ENCODE data around the gene MKS1. TPM values are rescaled to one million over a fixed set of nuclear protein-coding genes. Genes with fewer than 3 reads are reported as not detected.

Gene MKS1
- total and polyA plus RNA-seq, 2 of the 8 experiments (the other 6 are each of a cell fraction or from before 2014, with no cell fraction given), result 12.0 to 21.7 TPM

DNA sequence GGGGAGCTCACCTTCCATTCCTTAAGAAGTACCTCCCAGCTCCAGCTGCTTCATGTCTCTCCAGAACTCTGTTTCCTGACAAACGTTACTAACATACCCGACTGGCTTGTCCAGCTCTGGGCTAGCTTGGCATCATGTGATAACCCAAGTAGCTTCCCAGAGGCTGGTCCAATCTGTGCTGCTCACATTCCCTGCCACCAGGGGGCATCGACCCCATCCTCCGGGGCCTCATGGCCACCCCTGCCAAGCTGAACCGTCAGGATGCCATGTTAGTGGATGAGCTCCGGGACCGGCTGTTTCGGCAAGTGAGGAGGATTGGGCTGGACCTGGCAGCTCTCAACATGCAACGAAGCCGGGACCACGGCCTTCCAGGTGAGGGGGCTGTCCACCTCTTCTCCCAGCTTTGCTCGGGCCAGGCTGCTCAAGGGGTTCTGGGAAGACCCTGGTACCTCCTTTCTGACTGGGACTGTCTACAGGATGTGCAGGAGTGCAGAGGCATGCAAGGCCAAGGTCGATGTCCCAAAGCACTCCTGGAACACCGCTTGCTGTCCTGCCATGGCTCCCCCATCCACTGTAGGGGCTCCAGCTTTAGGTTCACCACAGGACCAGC is 18.9 kb downstream of the MKS1 start:
- no peak overlapping the region for H2BK15ac ChIP-seq (ENCODE audit: low read length)
- H2BK12ac ChIP-seq (ENCODE audit: low read depth, low read length), result peak overlapping the region; percentile 60; the same call in 1 of the 2 replicates
- H3K14ac ChIP-seq (ENCODE audit: insufficient read length), result no peak overlapping the region
- peak overlapping the region; percentile 29 for H2BK20ac ChIP-seq (ENCODE audit: low read length)
- no peaks in the 10 kb centered on the region for H4K20me1 ChIP-seq (replicated peaks in 1 of 2; ENCODE audit: control insufficient read depth in 1 of 2, insufficient read depth in 2 of 2, low read length in 2 of 2)
- H4K8ac ChIP-seq (ENCODE audit: extremely low read depth, insufficient read depth, low read length), result no peak overlapping the region
- H3K56ac ChIP-seq (replicated peaks; ENCODE audit: insufficient read length, low read depth, low read length), result no peak overlapping the region
- no peaks in the 10 kb centered on the region for H3K23me2 ChIP-seq (ENCODE audit: low read depth, low read length)
- H2AK5ac ChIP-seq (ENCODE audit: low read depth, low read length), result no peak overlapping the region
- 71% methylated on average over 14 of the region's 14 CpGs; no CpG with 5 or more reads in 1 of the 2 experiments for WGBS, 2 experiments (ENCODE audit: extremely low coverage in 1 of 2, insufficient coverage in 1 of 2, insufficient read length in 1 of 2, insufficient replicate concordance in 2 of 2, low coverage in 1 of 2, low lambda C conversion rate in 2 of 2, missing lambda C conversion rate in 1 of 2)
- H3K79me2 ChIP-seq (ENCODE audit: control insufficient read depth in 1 of 2, insufficient read depth in 2 of 2, low read length in 2 of 2), result no peaks in the 10 kb centered on the region
- H2BK120ac ChIP-seq (replicated peaks; ENCODE audit: low read depth, low read length), result no peak overlapping the region
- H3K23ac ChIP-seq (ENCODE audit: insufficient read length), result no peak overlapping the region
- H3K79me1 ChIP-seq (ENCODE audit: low read depth, low read length), result no peaks in the 10 kb centered on the region
- H3K27ac ChIP-seq (ENCODE audit: low read depth, low read length), result no peak overlapping the region
- H3K4ac ChIP-seq (replicated peaks; ENCODE audit: insufficient read length, low read depth, low read length), result peak overlapping the region; percentile 15
- H4K91ac ChIP-seq (replicated peaks; ENCODE audit: insufficient read length, low read length), result no peak overlapping the region
- H3K4me2 ChIP-seq (ENCODE audit: insufficient read depth in 1 of 2, low read depth in 2 of 2, low read length in 2 of 2), result no peak overlapping the region
- H3K9me3 ChIP-seq (ENCODE audit: insufficient read depth in 2 of 2, low read depth in 1 of 2, low read length in 1 of 2), result no peaks in the 10 kb centered on the region
- no peaks in the 10 kb centered on the region for H3K4me1 ChIP-seq (replicated peaks in 1 of 4; ENCODE audit: control insufficient read depth in 3 of 4, insufficient read depth in 4 of 4, low read length in 3 of 4)
- H3K36me3 ChIP-seq (ENCODE audit: control insufficient read depth in 2 of 4, insufficient read depth in 4 of 4, low read length in 3 of 4), result no peaks in the 10 kb centered on the region
- CTCF ChIA-PET (ENCODE audit: partially characterized antibody), result interaction anchor here (0.6 to 7.6 kb wide), 34 partner anchors 9 to 1788 kb away, joined by 3 to 127 read pairs (median 4); partner anchors contain the start of genes EPX, LPO, MKS1 and MTMR4
- no peak for FAIRE-seq
- H2BK5ac ChIP-seq (ENCODE audit: low read depth, low read length), result no peak overlapping the region
- POLR2A ChIA-PET (ENCODE audit: partially characterized antibody), result interaction anchor here (1.5 to 1.9 kb wide), 2 partner anchors 9 to 19 kb away, joined by 3 to 6 read pairs; partner anchors contain the start of gene MKS1
- H4K5ac ChIP-seq (ENCODE audit: insufficient read length, low read depth, low read length), result no peak overlapping the region
- no peaks in the 10 kb centered on the region for H3K27me3 ChIP-seq (replicated peaks in 1 of 4; ENCODE audit: control insufficient read depth in 3 of 4, extremely low read depth in 1 of 4, insufficient read depth in 3 of 4, low read length in 3 of 4)
- no peak overlapping the region for H3K9ac ChIP-seq (replicated peaks in 1 of 4; ENCODE audit: extremely low read depth in 1 of 4, low read depth in 3 of 4, low read length in 3 of 4)
- peak overlapping the region; percentile 73; the same call in 1 of the 2 replicates for H2AFZ ChIP-seq (ENCODE audit: low read length)
- no peak overlapping the region for H3K4me3 ChIP-seq (ENCODE audit: extremely low read depth in 1 of 4, insufficient read depth in 2 of 4, low read depth in 3 of 4, low read length in 4 of 4)
- peak; percentile 27 to 89 for DNase-seq (ENCODE audit: low read depth in 1 of 2, low spot score in 2 of 2)
- no peak overlapping the region; the same call in 1 of the 2 replicates for H3K18ac ChIP-seq (ENCODE audit: extremely low read depth, low read length)
- TF ChIP-seq POU5F1 (IDR thresholded peaks at IDR 0.05; ENCODE audit: low read depth, low read length) (no peak), HDAC2 (IDR thresholded peaks at IDR 0.05; ENCODE audit: borderline replicate concordance in 1 of 2, low read depth in 2 of 2, low read length in 2 of 2) (0 out of 4 replicates have a peak, but pooled peaks of 1 of the 2 experiments have one; percentile 44), YY1 (IDR thresholded peaks at IDR 0.05; ENCODE audit: low read depth, low read length) (peak; percentile 87), EZH2 (IDR thresholded peaks at IDR 0.05; ENCODE audit: low read depth, low read length, severe bottlenecking) (no peak), RAD21 (IDR thresholded peaks at IDR 0.05 in 1 of 2, conservative IDR thresholded peaks at IDR 0.05 in 1 of 2; ENCODE audit: low read depth in 2 of 2, low read length in 2 of 2) (peak; percentile 47 to 63), TEAD4 (IDR thresholded peaks at IDR 0.05; ENCODE audit: low read depth, low read length) (peak; percentile 79), CTBP2 (IDR thresholded peaks at IDR 0.05; ENCODE audit: borderline replicate concordance, insufficient read depth, insufficient read length, low read length) (no peak)
- TF ChIP-seq, protein P1, sequence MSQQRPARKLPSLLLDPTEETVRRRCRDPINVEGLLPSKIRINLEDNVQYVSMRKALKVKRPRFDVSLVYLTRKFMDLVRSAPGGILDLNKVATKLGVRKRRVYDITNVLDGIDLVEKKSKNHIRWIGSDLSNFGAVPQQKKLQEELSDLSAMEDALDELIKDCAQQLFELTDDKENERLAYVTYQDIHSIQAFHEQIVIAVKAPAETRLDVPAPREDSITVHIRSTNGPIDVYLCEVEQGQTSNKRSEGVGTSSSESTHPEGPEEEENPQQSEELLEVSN (IDR thresholded peaks at IDR 0.05), result peak; percentile 75; the same call in 1 of the 2 replicates
- TF ChIP-seq, protein P2, sequence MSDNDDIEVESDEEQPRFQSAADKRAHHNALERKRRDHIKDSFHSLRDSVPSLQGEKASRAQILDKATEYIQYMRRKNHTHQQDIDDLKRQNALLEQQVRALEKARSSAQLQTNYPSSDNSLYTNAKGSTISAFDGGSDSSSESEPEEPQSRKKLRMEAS (IDR thresholded peaks at IDR 0.05), result peak; percentile 96

All from H1 (cell line).